Measurements from ENCODE around the gene EML5.
A peak's percentile ranks its signal among the peaks of the same experiment; 100 is the strongest.

The EML5 gene

DNA sequence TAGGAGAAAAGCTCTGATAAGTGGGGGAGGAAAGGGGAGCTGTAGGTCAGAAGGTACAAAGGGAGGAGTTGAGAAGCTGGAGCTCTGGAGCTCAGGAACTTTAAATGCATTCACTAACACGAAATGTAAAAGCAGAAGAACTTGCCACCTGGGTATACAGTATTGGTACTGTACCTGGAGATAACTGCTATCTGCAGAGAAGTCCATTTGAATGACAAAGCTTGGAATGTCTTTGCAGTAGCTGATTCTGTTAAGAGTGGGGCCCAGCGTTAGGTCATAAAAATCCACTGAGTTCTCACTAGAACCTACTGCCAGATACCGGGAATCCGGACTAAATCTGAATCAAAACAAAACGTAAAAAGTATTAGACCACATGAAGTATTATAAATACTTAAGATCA lies 174.3 kb downstream of the EML5 start:
- no peak for DNase-seq

DNA sequence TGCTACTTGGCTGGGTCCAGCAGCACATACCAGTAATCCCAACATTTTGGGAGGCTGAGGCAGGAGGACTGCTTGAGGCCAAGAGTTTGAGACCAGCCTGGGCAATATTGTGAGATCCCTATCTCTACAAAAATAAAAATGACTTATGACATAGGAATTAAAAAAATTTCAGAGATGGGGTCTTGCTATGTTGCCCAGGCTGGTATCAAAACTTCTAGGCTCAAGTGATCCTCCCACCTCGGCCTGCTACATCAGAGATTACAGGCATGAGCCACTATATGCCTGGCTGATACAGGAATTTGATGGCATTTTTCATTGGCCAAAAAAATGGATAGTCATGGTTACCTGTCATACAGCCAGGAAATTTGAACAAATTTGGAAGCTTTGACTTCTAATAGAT lies 175.3 kb downstream of the EML5 start:
- DNase-seq: no peak

DNA sequence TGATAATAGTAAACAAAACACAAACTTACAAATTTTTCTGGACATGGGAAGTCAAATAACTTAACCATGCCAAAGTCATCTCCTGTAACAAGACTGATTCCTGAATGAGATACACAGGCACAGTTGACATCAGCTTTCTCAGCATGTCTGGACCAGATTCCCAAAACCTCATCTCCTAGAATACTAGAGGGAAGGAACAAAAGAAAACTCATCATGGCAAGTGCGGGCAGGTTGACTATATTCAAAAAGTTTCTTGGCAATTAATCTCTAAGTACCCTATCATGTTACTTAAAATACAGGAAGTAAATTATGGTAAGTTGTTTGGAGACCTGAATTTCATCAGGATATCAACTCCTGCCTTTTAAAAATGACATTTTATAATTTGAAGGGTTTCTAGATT lies 176.1 kb downstream of the EML5 start:
- DNase-seq: no peak

DNA sequence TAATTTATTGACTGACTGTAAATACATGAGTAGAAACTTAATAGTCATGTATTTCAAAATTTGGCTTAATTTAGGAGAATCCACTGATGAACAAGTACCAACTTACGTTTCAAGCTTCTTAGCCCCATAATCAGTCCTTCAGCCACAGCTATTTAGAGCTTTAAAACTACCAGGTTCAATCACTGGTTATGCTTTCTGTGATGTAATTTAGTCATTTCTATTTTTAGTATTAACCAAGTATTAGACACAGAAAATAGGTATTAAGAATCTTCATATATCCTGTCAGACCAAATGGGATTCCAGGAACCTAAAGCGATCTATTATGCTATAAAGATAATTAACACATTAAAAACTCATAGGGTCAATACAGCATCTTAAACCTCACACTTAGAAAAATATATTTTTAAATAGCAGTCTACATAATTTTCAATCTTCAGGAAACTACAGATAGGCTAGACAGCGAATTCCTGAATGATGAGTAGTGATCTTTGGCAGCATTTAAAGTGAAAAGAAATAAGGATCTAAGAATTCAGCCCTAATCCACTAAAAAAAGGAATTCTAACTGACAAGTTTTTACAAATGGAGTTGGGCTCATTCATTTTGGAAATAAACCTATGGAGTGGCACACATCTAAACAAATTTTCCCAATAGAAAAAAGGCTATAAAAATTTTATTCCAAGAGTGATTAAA lies 178.4 kb downstream of the EML5 start:
- no peak for DNase-seq

DNA sequence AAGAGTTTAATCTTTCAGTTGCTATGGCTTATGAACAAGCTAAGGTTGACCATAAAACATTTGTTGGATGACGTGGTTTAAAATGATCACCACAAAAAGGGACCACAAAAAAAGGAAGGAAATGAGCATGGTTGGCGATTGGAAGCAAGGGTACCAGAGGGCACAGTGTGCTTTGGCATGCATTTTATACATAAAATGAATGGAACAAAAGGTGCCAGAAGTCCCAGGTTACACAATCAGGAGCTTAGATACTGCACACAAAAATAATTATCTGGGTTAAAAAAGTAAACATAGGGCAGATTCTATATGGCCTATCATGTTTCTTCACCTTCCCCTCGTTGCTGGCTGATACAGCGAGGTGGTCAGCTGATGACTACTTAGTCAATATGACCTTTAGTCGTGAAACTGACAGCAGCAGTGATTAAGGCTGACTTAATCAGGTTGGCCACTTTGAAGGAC lies 179.2 kb downstream of the EML5 start:
- no peak for DNase-seq

DNA sequence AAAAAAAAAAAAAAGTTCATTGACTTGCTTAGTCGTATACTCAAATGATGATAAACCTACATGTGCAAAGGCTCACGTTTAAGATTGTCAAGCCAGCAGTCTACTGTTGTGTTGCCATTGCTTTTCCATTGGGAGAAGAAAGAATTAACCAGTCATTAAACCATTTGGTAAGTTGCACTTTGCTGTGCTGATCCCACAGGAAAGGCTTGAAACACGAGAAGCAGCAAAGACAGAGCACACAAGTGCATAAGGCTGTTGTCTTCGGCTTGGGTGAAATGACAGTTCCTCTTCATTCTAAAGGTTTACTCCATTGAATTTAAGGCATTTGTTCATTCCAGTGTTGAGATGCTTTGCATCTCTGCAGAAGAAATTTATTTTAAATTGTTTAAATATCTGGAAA lies 179.8 kb downstream of the EML5 start:
- no peak for DNase-seq

DNA sequence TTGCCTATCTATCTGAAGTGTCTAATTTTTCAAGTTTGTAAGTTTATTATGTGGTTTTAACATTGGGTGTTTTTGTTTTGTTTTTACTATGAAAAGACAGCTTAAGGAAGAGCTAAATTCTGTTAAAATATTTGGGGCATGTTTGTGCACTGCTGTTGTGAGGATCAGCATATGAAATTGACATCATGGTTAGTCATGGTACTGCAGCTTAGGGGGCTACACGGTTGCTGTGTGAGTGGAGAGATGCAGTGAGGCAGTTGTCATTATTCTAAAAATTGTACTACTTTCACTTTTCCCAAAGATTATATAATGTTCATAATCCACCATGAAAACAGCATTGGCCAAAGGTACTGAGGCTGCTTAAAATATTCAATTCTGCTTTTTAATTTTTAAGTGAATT lies 180.9 kb downstream of the EML5 start:
- no peak for DNase-seq

DNA sequence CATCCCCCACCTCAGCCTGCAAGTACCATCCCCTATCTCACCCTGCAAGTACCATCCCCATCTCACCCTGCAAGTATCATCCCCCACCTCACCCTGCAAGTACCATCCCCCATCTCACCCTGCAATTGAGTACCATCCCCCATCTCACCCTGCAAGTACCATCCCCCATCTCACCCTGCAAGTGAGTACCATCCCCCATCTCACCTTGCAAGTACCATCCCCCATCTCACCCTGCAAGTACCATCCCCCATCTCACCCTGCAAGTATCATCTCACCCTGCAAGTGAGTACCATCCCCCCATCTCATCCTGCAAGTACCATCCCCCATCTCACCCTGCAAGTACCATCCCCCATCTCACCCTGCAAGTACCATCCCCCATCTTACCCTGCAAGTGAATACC lies 184.9 kb downstream of the EML5 start:
- no peak for DNase-seq

DNA sequence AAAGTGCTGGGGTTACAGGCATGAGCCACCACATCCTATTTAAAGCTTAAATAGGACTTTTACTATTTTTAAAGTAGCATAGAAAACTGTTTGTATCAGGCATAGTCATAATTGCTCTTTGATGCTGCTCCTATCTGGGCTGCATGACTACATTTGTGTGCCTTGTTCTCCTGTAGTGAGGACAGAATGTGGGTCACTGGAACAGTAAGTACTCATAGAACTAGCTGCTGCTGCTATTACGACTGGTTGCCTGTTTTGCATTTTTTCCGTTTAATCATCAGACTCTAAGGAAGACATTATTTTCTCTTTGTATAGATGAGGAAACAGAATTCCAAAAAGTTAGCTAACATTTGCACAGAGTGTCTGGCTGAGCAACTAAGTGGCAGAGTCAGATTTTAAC lies 187.2 kb downstream of the EML5 start:
- DNase-seq: no peak

DNA sequence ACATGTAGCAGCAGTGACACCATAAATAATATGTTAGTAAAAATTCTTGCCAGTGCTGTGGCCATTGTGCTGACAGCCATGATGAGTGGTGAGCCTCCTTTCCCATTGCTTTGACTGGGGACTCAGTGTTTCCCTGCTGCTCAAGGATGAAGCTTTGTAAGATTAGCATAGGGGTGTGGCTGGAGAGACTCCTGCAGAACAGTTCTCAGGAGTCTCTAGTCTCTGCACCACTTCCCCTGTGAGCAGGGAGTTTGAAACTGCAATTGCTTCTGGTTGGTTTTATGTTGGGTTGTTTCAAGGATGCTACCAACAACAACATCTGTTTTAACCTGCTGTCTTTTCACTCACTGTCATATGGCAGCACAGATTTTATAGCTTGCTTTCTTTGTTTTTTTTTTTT lies 188.5 kb downstream of the EML5 start:
- DNase-seq: no peak

DNA sequence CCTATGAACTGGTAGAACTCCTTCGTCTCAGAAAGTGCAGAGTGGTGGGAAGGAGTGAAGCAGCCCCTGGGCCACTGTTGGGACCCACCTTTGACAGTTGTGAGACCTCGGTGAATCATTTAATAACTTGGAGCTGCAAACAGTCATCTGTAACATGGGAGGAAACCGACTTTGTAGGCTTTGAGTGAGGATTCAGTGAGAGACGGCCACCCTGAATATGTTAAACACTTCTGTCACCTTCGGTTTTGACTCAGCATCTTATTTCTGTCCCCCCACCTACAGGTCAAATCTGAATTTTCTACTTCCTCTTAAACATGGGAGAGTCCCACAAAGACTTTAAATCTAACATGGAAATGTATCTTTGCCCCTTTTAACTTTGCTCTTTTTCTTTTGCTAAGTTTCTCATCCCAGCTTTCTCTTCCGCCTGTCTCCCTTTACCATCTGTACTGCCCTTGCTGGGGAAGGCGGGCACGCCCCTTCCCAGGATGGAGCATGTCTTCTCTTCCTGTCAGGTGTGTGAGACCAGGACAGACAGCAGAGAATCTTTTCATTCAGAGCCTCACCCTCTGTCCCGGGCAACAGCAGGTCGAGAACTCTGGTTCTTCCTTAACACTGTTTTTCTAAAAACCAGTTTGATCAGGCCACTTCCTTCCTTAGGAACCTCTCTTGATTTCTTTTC lies 192.9 kb downstream of the EML5 start:
- no peak for DNase-seq

DNA sequence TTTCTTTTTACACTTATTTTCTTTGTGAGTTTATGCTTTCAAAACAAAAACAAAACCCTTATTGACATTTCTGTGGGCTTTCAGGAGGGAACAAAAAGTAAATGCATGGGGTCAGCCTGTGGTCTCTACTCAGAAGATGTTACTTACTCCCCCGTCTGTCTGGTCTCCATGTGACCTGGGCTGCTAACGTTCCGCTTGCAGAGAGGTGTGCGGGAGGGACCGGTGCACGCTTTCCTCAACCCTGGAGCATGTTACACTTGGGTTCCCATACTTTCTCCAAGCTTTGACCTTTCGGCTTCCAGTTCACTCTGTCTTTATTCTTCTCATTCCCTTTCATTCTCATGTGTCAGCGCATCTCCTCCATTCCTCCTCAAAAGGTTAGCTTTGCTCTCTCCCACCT lies 193.4 kb downstream of the EML5 start:
- no peak for DNase-seq

DNA sequence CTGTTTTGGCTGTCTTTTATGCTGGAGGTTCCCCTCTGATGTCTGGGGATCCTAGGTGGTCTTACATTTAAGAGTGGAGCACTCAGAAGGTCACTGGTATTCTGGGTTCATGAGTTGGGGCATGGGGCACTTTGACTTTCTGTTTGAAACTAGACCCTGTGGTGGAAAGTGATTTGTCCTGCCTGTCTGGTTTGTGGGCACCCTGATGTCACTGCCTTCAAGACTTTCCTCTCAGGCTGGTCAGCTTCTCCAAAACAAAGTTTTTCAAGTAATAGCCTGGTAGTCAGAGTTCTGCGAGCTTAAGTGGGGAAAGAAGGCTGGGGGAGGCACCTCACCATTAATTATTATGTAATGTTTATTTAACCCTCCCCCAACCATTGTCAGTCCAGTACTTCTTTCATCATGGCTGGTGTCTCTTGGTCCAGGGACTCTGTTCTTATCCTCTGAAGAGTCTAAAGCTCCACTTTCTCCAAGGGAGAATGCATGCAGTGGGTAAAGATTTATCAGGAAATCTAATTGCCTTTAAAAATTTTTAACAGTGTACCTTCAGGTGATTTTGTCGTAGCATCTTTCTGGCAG lies 194.6 kb downstream of the EML5 start:
- no peak for DNase-seq

DNA sequence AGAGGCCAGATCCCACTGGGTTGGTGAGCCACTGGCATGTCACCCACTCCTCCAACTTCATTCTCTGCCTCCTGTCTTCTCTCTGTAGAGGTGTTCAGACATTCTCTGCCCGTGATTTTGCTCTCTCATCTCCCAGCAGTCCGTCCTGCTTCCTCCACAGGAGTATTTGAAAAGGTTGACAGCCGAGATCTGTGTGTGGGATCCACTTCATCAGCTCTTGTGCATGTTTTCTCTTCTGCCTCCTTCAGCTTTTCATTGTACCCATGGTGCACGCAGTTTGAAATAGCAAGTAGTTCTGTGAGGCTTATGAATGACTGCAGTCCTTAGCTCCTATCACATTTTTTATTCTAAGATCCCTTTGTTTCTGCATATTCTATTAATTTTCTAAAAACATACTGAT lies 195.2 kb downstream of the EML5 start:
- DNase-seq: peak in 13 of 56 donors; percentile 7 to 56 (median 29)

DNA sequence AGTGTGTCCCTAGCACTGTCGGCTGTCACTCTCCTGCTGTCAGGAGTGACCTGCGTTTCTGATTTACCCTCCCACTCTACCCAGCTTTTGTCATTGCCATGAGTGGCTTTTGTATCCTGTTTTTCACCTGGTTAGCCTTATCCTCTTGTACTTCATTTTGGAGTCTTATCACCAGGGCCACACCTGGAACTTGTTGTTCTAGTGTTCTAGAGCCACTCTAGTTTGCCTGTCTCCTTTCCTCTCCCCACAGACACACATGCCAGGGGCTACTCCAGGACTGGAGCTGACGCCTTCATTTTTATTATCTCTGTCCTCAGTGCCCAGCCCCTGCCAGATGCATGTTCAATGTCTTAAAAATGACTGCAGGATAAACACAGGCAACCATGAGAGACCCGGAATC lies 195.7 kb downstream of the EML5 start:
- DNase-seq: no peak

DNA sequence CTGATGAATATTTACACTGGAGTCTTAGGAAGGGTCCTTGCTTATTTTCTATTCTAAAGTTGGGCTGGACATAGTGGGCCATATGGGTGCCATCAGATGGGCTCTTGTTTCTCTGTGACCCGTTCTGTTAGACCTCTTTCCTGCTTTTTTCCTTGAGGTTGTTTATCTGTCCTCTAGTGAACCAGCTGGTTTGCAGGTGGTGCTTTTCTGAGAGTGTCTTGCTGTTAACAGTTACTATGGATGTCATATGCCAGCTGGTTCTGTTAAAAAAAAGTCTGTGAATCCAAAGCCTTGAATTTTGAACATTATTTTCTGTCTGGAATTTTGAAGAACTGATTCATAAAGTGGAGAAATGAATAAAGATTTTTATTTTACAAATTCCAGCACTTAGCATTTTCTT lies 200.7 kb downstream of the EML5 start:
- no peak for DNase-seq

DNA sequence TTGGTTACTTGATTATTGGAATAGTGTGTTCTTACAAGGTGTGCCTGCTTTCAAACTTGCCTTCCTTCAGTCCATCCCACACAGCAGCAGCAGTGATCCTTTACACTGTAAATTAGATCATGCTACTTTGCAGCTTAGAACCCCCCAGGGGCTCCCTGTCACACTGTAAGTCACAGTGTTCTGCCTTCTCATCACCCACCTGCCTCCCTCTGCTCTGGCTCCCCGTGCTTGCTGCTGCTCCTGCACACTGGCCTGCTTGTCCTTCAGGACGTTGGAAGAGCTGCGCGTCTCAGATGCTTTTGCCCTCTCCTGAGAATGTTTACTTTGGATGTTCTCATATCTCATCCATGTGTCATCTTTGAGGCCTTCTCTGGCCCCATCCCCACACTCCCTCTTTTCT lies 202.6 kb downstream of the EML5 start:
- DNase-seq: peak in 5 of 56 donors; percentile 5 to 21 (median 13)

DNA sequence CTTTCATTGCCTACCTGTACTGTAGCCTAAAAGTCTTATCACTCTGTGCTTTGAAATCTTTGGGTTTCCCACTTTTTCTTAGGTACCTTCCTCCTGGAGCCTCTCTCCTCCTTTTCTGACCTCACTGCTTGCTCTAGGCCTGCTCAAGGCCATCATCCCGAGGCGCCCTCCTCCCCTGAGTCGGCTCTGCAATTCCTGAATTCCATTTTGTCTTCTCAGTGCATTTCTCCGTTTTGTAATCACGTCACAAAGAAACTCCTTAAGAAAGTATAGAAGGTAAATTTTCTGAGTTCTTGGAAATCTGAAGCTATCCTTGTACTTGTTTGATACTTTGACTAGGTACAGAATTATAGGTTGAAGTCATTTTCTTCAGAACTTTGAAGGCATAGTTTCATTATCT lies 204.7 kb downstream of the EML5 start:
- no peak for DNase-seq

DNA sequence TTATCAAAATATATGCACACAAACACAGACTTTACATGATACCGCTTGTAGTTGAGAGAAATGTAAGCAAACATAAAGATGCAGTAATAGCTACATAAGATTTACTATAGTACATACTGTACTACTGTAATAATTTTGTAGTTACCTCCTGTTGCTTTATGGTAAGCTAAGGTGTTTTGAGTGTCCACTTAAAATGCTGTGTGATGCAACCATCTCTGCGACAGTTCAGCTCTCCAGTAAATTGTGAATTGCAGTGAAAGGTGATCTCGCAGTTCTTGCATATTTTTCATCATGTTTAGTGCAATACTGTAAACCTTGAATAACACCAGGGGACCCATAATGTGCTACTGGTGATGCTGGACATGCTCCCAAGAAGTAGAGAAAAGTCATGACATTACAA lies 208.3 kb downstream of the EML5 start:
- DNase-seq: no peak

DNA sequence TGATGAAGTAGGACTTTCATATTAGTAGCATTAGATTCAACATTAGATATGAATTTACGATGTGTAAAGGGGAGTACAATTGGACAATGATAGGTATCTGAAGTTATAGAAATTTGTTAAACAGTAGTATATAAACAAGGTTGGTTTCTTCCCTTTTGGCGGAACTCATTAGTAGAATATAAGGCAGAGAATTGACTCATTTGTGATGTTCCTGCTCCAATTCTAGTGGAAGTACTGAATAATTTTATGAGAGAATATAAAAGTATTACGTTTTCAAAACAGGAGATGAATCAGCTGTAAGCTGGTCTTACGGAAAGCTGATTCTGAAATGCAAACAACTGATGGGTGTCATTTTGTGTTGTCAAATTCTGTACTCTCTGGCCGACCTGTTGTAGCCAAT lies 216.5 kb downstream of the EML5 start:
- DNase-seq: no peak

DNA sequence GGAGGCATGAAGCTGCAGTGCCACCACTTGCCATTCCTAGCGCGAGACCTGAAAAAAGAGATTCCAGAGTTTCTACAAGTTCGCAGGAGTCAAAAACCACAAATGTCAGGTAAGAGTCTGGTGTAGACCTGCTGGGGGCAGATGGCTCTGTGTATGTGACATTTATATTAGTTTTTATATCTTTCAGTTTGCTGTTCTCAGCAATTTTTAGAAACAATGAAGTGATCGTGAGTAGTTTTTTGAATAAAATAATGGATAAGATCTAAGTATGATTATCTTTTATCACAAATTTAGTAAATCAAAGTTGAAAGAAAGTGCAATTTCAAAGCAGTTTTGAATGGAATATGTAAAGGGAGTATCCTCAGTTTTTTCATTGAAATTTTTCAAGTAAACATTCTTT lies 220.6 kb downstream of the EML5 start:
- DNase-seq: no peak

DNA sequence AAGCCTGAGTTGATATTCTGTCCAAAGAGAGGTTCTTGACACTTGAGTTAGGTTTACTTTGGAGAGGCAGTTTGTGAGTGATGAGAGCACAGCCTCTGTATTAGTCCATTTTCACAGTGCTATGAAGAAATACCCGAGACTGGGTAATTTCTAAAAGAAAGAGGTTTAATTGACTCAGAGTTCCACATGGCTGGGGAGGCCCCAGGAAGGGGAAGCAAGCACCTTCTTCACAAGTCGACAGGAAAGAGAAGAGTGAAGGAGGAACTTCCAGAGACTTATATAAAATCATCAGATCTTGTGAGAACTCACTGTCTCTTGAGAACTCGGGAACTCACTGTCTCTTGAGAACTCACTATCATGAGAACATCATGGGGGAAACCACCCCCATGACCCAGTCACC lies 224.6 kb downstream of the EML5 start:
- no peak for DNase-seq

DNA sequence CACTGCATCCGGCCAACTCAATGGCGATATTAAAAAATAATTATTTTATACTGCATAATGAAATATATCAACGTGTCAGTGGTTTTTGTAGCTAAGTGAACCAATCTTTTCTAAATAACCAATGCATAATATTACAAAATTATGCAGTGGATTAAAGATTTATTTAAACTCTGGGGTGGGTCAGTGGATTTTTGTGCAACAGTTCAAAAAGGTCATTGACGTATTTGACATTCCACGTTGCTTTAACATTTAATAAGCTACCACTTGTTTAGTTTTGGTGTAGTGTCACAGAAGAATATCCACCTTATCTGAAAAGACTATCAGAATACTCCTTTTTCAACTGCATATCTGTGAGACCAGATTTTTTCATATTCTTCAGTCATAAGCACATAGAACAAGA lies 227.3 kb downstream of the EML5 start:
- no peak for DNase-seq

Data from nucleus accumbens (tissue), 56 donors.